IgD-negative memory B cell (primary cell): ENCODE measurements around the gene EPM2AIP1. TPM values are rescaled to one million over a fixed set of nuclear protein-coding genes. Genes with fewer than 3 reads are reported as not detected.
"Not testable (repeated sequence)": the region's sequence is repeated elsewhere in the genome, so short reads cannot be mapped to it uniquely, and the experiment has no call there.

ENCODE experiments used
- H3K27ac Mint-ChIP-seq, 3 donors: one replicate each; pipeline ENCODE4 v1.8.0; 2020 to 2022; ENCODE audit warnings: mild to moderate bottlenecking in 3 of 3, mixed read lengths in 3 of 3, moderate library complexity in 1 of 3
- H3K27me3 Mint-ChIP-seq: one replicate; pipeline ENCODE4 v1.8.0; 2021; ENCODE audit warnings: mixed read lengths
- H3K36me3 Mint-ChIP-seq: one replicate; pipeline ENCODE4 v1.8.0; 2020; ENCODE audit warnings: mild to moderate bottlenecking, mixed read lengths
- H3K4me1 Mint-ChIP-seq, 3 donors: one replicate each; pipeline ENCODE4 v1.8.0; 2020 to 2022; ENCODE audit warnings: mixed read lengths in 3 of 3, mild to moderate bottlenecking in 1 of 3
- H3K4me3 Mint-ChIP-seq, 4 donors: one replicate each; pipeline ENCODE4 v1.8.0; 2020 to 2022; ENCODE audit warnings: mild to moderate bottlenecking in 4 of 4, mixed read lengths in 4 of 4, moderate library complexity in 3 of 4
- H3K9me3 Mint-ChIP-seq, 3 donors: one replicate each; pipeline ENCODE4 v1.8.0; 2020 to 2021; ENCODE audit warnings: mixed read lengths in 3 of 3, mild to moderate bottlenecking in 1 of 3
- polyA plus RNA-seq: library from polyadenylated mRNA; unstranded; fragments of 300-500 nt; fragmentation: Illumina TruSeq; gene quantifications from one replicate; pipeline ENCODE4 v1.2.3, GENCODE V29; 2021

Gene EPM2AIP1
- polyA plus RNA-seq, 1 donor from 2014 or later = 4.1 TPM

DNA sequence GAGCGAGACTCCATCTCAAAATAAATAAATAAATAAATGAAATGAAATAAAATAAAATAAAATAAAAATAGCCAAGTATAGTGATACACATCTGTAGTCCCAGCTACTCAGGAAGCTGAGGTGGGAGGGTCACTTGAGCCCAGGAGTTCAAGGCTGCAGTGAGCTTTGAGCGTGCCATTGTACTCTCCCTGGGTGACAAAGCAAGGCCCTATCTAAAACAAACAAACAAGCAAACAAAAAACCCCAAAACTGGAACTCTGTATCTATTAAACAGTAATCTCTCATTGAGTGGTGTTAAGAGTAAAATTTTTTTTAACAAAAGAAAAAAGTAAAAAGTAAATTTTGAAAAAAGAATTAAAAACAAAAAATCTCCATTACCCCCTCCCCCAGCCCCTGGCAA is 20.8 kb downstream of the EPM2AIP1 start:
- Mint-ChIP-seq H3K36me3 (peaks cover 2% of the 10 kb centered on the region), H3K9me3 (peaks cover 0 to 5% (median 0%) of the 10 kb centered on the region in 3 donors), H3K4me3 (no peak overlapping the region), H3K27me3 (no peaks in the 10 kb centered on the region), H3K4me1 (peaks cover 8 to 15% (median 14%) of the 10 kb centered on the region in 3 donors), H3K27ac (peak overlapping the region in 1 of 3 donors; percentile 50)

GRCh38 chr3:36969540-36970432 is 23.1 kb downstream of the EPM2AIP1 start:
- Mint-ChIP-seq H3K4me3 (peak overlapping the region in 2 of 4 donors; percentile 67 to 70), H3K36me3 (peaks cover 3% of the 10 kb centered on the region), H3K9me3 (peaks cover 0 to under 1% (median 0%) of the 10 kb centered on the region in 3 donors), H3K27ac (peak overlapping the region; percentile 16 to 78 (median 57)), H3K4me1 (peaks cover 17 to 23% (median 18%) of the 10 kb centered on the region in 3 donors), H3K27me3 (no peaks in the 10 kb centered on the region)

GRCh38 chr3:36969085-36969484 is 23.8 kb downstream of the EPM2AIP1 start:
- no peaks in the 10 kb centered on the region for H3K27me3 Mint-ChIP-seq
- peaks cover 3% of the 10 kb centered on the region for H3K36me3 Mint-ChIP-seq
- peak overlapping the region in 2 of 3 donors; percentile 57 to 78 for H3K27ac Mint-ChIP-seq
- peaks cover 21 to 28% (median 24%) of the 10 kb centered on the region in 3 donors for H3K4me1 Mint-ChIP-seq
- no peaks in the 10 kb centered on the region for H3K9me3 Mint-ChIP-seq
- H3K4me3 Mint-ChIP-seq = peak overlapping the region in 1 of 4 donors; percentile 19

- peaks cover 17 to 24% (median 24%) of the 10 kb centered on the region in 3 donors for H3K4me1 Mint-ChIP-seq
- no peaks in the 10 kb centered on the region for H3K27me3 Mint-ChIP-seq
- peaks cover 3% of the 10 kb centered on the region for H3K36me3 Mint-ChIP-seq
- peak overlapping the region in 1 of 4 donors; percentile 79 for H3K4me3 Mint-ChIP-seq
- H3K9me3 Mint-ChIP-seq = no peaks in the 10 kb centered on the region
- no peak overlapping the region for H3K27ac Mint-ChIP-seq
Measured at GRCh38 chr3:36965440-36965839, 27.5 kb downstream of the EPM2AIP1 start.

- peaks cover 3% of the 10 kb centered on the region for H3K36me3 Mint-ChIP-seq
- H3K27me3 Mint-ChIP-seq = no peaks in the 10 kb centered on the region
- no peaks in the 10 kb centered on the region for H3K9me3 Mint-ChIP-seq
- H3K4me3 Mint-ChIP-seq = peak overlapping the region in 2 of 4 donors; percentile 10 to 14
- peaks cover 13 to 21% (median 20%) of the 10 kb centered on the region in 3 donors for H3K4me1 Mint-ChIP-seq
- peak overlapping the region in 1 of 3 donors; percentile 3 for H3K27ac Mint-ChIP-seq
Measured at GRCh38 chr3:36964817-36965216, 28.1 kb downstream of the EPM2AIP1 start.

GRCh38 chr3:36964331-36964730 is 28.6 kb downstream of the EPM2AIP1 start:
- H3K27me3 Mint-ChIP-seq = no peaks in the 10 kb centered on the region
- H3K4me3 Mint-ChIP-seq = no peak overlapping the region
- H3K4me1 Mint-ChIP-seq = peaks cover 11 to 17% (median 17%) of the 10 kb centered on the region in 3 donors
- H3K9me3 Mint-ChIP-seq = no peaks in the 10 kb centered on the region
- peaks cover 3% of the 10 kb centered on the region for H3K36me3 Mint-ChIP-seq
- H3K27ac Mint-ChIP-seq = no peak overlapping the region

DNA sequence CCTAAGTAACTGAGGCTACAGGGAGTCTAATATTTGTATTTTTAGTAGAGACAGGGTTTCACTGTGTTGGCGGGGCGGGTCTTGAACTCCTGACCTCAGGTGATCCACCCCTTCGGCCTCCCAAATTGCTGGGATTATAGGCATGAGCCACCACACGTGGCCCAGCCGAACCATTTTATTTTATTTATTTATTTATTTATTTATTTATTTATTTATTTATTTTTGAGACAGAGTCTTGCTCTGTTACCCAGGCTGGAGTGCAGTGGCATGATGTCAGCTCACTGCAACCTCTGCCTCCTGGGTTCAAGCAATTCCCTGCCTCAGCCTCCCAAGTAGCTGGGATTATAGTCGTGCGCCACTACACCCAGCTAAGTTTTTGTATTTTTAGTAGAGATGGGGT is 29.9 kb downstream of the EPM2AIP1 start:
- H3K4me1 Mint-ChIP-seq = peaks cover 7 to 24% (median 18%) of the 10 kb centered on the region in 3 donors
- not testable (repeated sequence) for H3K36me3 Mint-ChIP-seq, H3K4me3 Mint-ChIP-seq

DNA sequence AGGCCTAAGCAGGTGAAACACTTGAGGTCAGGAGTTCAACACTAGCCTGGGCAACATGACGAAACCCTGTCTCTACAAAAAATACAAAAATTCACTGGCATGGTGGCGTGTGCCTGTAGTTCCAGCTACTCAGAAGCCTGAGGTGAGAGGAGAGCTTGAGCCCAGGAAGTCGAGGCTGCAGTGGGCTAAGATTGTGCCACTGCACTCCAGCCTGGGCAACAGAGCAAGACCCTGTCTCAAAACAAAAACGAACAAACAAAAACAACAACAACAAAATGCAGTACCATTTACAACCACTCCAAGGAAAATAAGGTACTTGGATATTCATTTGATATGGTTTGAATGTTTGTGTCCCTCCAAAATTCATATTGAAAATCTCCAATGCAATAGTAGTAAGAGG is 32.4 kb downstream of the EPM2AIP1 start:
- no peak overlapping the region for H3K4me3 Mint-ChIP-seq
- H3K4me1 Mint-ChIP-seq = peaks cover 7 to 22% (median 18%) of the 10 kb centered on the region in 3 donors
- H3K27ac Mint-ChIP-seq = no peak overlapping the region
- H3K36me3 Mint-ChIP-seq = peaks cover 3% of the 10 kb centered on the region
- H3K27me3 Mint-ChIP-seq = no peaks in the 10 kb centered on the region
- no peaks in the 10 kb centered on the region for H3K9me3 Mint-ChIP-seq

More for the DNA sequence above, 29.9 kb downstream of the EPM2AIP1 start:
- H3K27me3 Mint-ChIP-seq, H3K27ac Mint-ChIP-seq, H3K9me3 Mint-ChIP-seq: not testable (repeated sequence)

GRCh38 chr3:36959821-36960220 is 33.1 kb downstream of the EPM2AIP1 start:
- Mint-ChIP-seq H3K27ac (no peak overlapping the region), H3K36me3 (peaks cover 3% of the 10 kb centered on the region)

DNA sequence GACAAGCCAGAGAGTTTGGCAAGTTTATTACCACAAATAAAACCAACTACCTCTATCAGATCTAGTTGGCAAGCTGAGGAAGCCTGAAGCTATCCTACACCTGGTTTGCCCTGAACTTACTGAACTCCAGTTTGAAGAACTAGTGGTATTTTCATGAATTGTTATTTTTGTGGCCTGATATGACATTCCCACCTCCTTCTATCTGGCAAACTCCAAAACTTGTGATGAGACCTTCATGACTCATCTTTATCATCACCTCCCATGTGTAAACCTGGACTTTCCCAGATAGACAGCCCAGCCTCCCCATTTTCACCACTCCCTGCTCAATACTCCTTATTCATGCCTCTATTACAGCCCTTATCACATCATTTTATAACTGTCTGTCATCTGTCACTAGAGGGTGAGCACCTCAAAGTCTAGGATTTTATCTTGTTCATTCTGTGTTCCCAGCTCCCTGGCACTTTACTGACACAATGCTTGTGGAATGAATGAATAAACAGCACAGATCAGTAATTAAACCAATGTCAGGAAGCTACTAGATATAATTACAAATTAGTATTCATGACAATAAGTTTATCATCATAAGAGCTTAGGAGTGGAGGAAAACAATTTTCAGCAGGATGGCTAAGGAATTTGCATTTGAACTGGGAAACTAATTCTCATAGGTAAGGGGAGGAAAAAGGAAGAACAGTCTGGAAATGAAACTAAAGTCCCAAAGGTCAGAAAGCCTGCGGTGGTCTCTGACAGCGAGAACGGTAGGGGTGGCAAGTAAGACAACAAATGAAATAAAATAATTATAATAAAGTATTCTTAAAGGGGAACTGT is 34.9 kb downstream of the EPM2AIP1 start:
- Mint-ChIP-seq H3K27ac (no peak overlapping the region), H3K27me3 (no peaks in the 10 kb centered on the region), H3K4me1 (peaks cover 0 to 9% (median 6%) of the 10 kb centered on the region in 3 donors), H3K4me3 (peak overlapping the region in 1 of 4 donors; percentile 60), H3K9me3 (no peaks in the 10 kb centered on the region), H3K36me3 (peaks cover 3% of the 10 kb centered on the region)

More at GRCh38 chr3:36959821-36960220, 33.1 kb downstream of the EPM2AIP1 start:
- Mint-ChIP-seq H3K9me3 (no peaks in the 10 kb centered on the region), H3K4me3 (no peak overlapping the region), H3K4me1 (peaks cover 3 to 16% (median 11%) of the 10 kb centered on the region in 3 donors), H3K27me3 (no peaks in the 10 kb centered on the region)

GRCh38 chr3:36957063-36957462 is 35.9 kb downstream of the EPM2AIP1 start:
- Mint-ChIP-seq H3K4me3 (no peak overlapping the region), H3K27ac (no peak overlapping the region), H3K36me3 (peaks cover 3% of the 10 kb centered on the region), H3K4me1 (peaks cover 0 to 9% (median 6%) of the 10 kb centered on the region in 3 donors), H3K27me3 (no peaks in the 10 kb centered on the region), H3K9me3 (no peaks in the 10 kb centered on the region)

- Mint-ChIP-seq H3K27me3 (no peaks in the 10 kb centered on the region), H3K4me1 (peaks cover 0 to 9% (median 6%) of the 10 kb centered on the region in 3 donors), H3K4me3 (no peak overlapping the region), H3K9me3 (no peaks in the 10 kb centered on the region), H3K27ac (no peak overlapping the region), H3K36me3 (peaks cover 3% of the 10 kb centered on the region)
Measured at GRCh38 chr3:36956155-36956554, 36.8 kb downstream of the EPM2AIP1 start.

DNA sequence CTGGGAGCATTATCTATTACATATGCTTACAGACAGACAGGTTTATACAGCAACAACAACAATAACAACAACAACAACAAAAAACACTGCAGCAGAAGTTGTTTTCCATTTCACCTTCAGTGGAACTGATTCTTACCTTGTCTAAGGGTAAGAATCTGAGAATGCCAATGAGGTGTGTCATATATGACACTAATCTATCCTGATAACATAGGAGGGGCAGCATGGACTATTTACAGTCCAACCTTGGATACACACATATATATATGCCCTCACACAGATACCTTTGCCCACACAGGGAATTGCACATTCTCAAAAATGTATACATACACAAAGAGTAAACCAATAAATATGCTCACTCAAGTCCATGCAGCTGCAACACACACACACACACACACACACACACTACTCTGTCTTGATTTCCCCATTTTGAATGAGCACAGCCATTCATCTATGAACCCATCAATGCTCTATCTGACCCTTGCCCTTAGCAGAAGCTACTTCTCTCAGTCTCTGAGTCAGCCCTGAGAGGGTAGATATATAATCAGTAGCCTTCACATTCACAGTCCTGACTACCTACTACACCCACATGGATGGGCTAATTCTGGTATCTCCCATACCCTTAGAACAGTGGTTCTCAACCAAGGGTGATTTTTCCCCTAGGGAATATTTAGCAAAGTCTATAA is 38.3 kb downstream of the EPM2AIP1 start:
- Mint-ChIP-seq H3K36me3 (peaks cover 3% of the 10 kb centered on the region), H3K9me3 (no peaks in the 10 kb centered on the region), H3K4me3 (no peak overlapping the region), H3K27me3 (no peaks in the 10 kb centered on the region), H3K4me1 (peaks cover 1 to 9% (median 6%) of the 10 kb centered on the region in 3 donors), H3K27ac (no peak overlapping the region)

- Mint-ChIP-seq H3K4me3 (peak overlapping the region in 1 of 4 donors; percentile 96), H3K4me1 (peaks cover 8 to 19% (median 12%) of the 10 kb centered on the region in 3 donors)
- H3K27ac Mint-ChIP-seq, H3K9me3 Mint-ChIP-seq, H3K36me3 Mint-ChIP-seq, H3K27me3 Mint-ChIP-seq: not testable (repeated sequence)
Measured at GRCh38 chr3:36947814-36948213, 45.1 kb downstream of the EPM2AIP1 start.
